ENCODE results near the gene PSMA2. TPM values are rescaled to one million over a fixed set of nuclear protein-coding genes. Genes with fewer than 3 reads are reported as not detected.
A peak's percentile ranks its signal among the peaks of the same experiment; 100 is the strongest.

The PSMA2 gene
- total RNA-seq, result 10 to 100 TPM; 44.3 to 71.1 (median 58.2) TPM
- polyA plus RNA-seq, result 100 to 1,000 TPM in 2 of 3 donors, 10 to 100 TPM in 1; 95.9 to 144 (median 144) TPM
- long read RNA-seq, donor 1, transcript PSMA2-201 (8 exons, 1,487 nt), result major isoform, 113 of 159 reads
- long read RNA-seq, donor 1, partial matches to known transcripts, result 46 of 159 reads
- long read RNA-seq, donor 1, other reads (novel, unspliced or antisense), result 0 of 159 reads
- long read RNA-seq, donor 2, transcript PSMA2-201 (8 exons, 1,487 nt), result major isoform, 105 of 132 reads
- long read RNA-seq, donor 2, partial matches to known transcripts, result 27 of 132 reads
- long read RNA-seq, donor 2, other reads (novel, unspliced or antisense), result 0 of 132 reads

- peak; percentile 12 to 54 (median 46) for TF ChIP-seq POLR2A (IDR thresholded peaks at IDR 0.05)
- TF ChIP-seq POLR2AphosphoS5 (IDR thresholded peaks at IDR 0.05), result peak; percentile 87 to 95 (median 87)
- TF ChIP-seq CTCF (IDR thresholded peaks at IDR 0.05 in 8 of 11, conservative IDR thresholded peaks at IDR 0.05 in 3 of 11), result peak in 1 of 11 experiments; percentile 30
- intact Hi-C loops (cut with DNase I; ENCODE audit: low total_unique reads), result loop anchor here (10.0 kb wide), 1 partner anchor 903 kb away; no protein-coding TSS in a partner anchor
- Histone ChIP-seq H3K4me3 (peak within 1 kb of the TSS; percentile 79 to 97 (median 88)), H3K27ac (peak within 1 kb of the TSS; percentile 68 to 92 (median 86)), H3K36me3 (peaks cover 0 to 31% (median 19%) of the 10 kb centered on the region in 6 donors), H3K4me1 (peaks cover 31 to 83% (median 65%) of the 10 kb centered on the region in 6 donors), H3K9me3 (no peaks in the 10 kb centered on the region), H3K27me3 (replicated peaks in 1 of 7) (no peaks in the 10 kb centered on the region)
- DNase-seq, result peak; percentile 98
- WGBS, 5 donors, result 0 to 1% (median 0%) methylated on average over 54 to 56 of the region's 56 CpGs
These were observed at the start of gene PSMA2, which contains the start of gene MRPL32 for GRCh38 chr7:42931834-42932651. PSMA2 (minus strand) TSS chr7:42932174; CDS start chr7:42932158, 16 bp downstream. MRPL32 (plus strand) TSS chr7:42932376; CDS start chr7:42932387, 11 bp downstream.

- intact Hi-C loops (cut with DNase I; ENCODE audit: low total_unique reads), result no loop called here
- TF ChIP-seq POLR2A (IDR thresholded peaks at IDR 0.05) (no peak), CTCF (IDR thresholded peaks at IDR 0.05 in 8 of 11, conservative IDR thresholded peaks at IDR 0.05 in 3 of 11) (no peak), POLR2AphosphoS5 (IDR thresholded peaks at IDR 0.05) (no peak)
- Histone ChIP-seq H3K4me3 (no peak overlapping the region), H3K9me3 (peaks cover 0 to 15% (median 9%) of the 10 kb centered on the region in 8 donors), H3K27ac (no peak overlapping the region), H3K27me3 (replicated peaks in 1 of 7) (no peaks in the 10 kb centered on the region), H3K36me3 (no peaks in the 10 kb centered on the region), H3K4me1 (no peaks in the 10 kb centered on the region)
- DNase-seq, result no peak
- 82 to 100% (median 92%) methylated on average over 1 of the region's 1 CpG for WGBS, 5 donors
These were observed 49.6 kb upstream of the PSMA2 start for GRCh38 chr7:42981601-42982000.

- no peaks in the 10 kb centered on the region for H3K27me3 ChIP-seq (replicated peaks in 1 of 7)
- no peaks in the 10 kb centered on the region for H3K4me1 ChIP-seq
- no peak for TF ChIP-seq POLR2AphosphoS5 (IDR thresholded peaks at IDR 0.05)
- no peak for TF ChIP-seq CTCF (IDR thresholded peaks at IDR 0.05 in 8 of 11, conservative IDR thresholded peaks at IDR 0.05 in 3 of 11)
- no peak for TF ChIP-seq POLR2A (IDR thresholded peaks at IDR 0.05)
- H3K4me3 ChIP-seq, result no peak overlapping the region
- no peak for DNase-seq
- H3K9me3 ChIP-seq, result peaks cover 0 to 15% (median 9%) of the 10 kb centered on the region in 8 donors
- no peak overlapping the region for H3K27ac ChIP-seq
- WGBS, 5 donors, result 71 to 86% (median 79%) methylated on average over 3 of the region's 3 CpGs
- intact Hi-C loops (cut with DNase I; ENCODE audit: low total_unique reads), result no loop called here
- no peaks in the 10 kb centered on the region for H3K36me3 ChIP-seq
These were observed 48.5 kb upstream of the PSMA2 start for GRCh38 chr7:42980514-42980913.
